ENCODE data around the gene HAL.

Gene HAL

GRCh38 chr12:95988506-95989275, 7.5 kb downstream of the HAL start:
- no peaks in the 10 kb centered on the region for H3K9me2 ChIP-seq (replicated peaks; ENCODE audit: insufficient read depth, low read length)
- H3K9ac ChIP-seq (ENCODE audit: low read length): no peak overlapping the region
- no peak for DNase-seq
- no peaks in the 10 kb centered on the region for H4K20me1 ChIP-seq (ENCODE audit: insufficient read depth, low read length)
- H3K4me1 ChIP-seq (ENCODE audit: low read length): no peaks in the 10 kb centered on the region
- H3F3A ChIP-seq (ENCODE audit: insufficient read depth, low read length): no peaks in the 10 kb centered on the region
- no peaks in the 10 kb centered on the region for H3K9me3 ChIP-seq (replicated peaks; ENCODE audit: insufficient read depth, low read length)
- TF ChIP-seq EZH2phosphoT487 (IDR thresholded peaks at IDR 0.05; ENCODE audit: low read length) (no peak), EZH2 (optimal IDR thresholded peaks at IDR 0.05; ENCODE audit: low read depth, low read length) (no peak), CTCF (IDR thresholded peaks at IDR 0.05; ENCODE audit: low read length) (no peak)
- no peaks in the 10 kb centered on the region for H3K79me2 ChIP-seq (ENCODE audit: low read length)
- no peak overlapping the region for H3K4me3 ChIP-seq (ENCODE audit: low read length)
- no peak overlapping the region for H2AFZ ChIP-seq (ENCODE audit: low read length)
- no peaks in the 10 kb centered on the region for H3K27me3 ChIP-seq (replicated peaks; ENCODE audit: insufficient read depth, low read length)
- H3K27ac ChIP-seq (ENCODE audit: low read length): no peak overlapping the region
- no peak overlapping the region for H3K4me2 ChIP-seq (ENCODE audit: low read depth, low read length)
- H3K36me3 ChIP-seq (replicated peaks; ENCODE audit: insufficient read depth, low read length): no peaks in the 10 kb centered on the region

GRCh38 chr12:95986635-95987570, 9.2 kb downstream of the HAL start:
- H3K4me3 ChIP-seq (ENCODE audit: low read length): no peak overlapping the region
- H3K4me2 ChIP-seq (ENCODE audit: low read depth, low read length): no peak overlapping the region
- no peak overlapping the region for H3K9ac ChIP-seq (ENCODE audit: low read length)
- no peaks in the 10 kb centered on the region for H3K79me2 ChIP-seq (ENCODE audit: low read length)
- no peaks in the 10 kb centered on the region for H3K36me3 ChIP-seq (replicated peaks; ENCODE audit: insufficient read depth, low read length)
- no peaks in the 10 kb centered on the region for H3K9me2 ChIP-seq (replicated peaks; ENCODE audit: insufficient read depth, low read length)
- H2AFZ ChIP-seq (ENCODE audit: low read length): no peak overlapping the region
- TF ChIP-seq EZH2 (optimal IDR thresholded peaks at IDR 0.05; ENCODE audit: low read depth, low read length) (no peak), EZH2phosphoT487 (IDR thresholded peaks at IDR 0.05; ENCODE audit: low read length) (no peak), CTCF (IDR thresholded peaks at IDR 0.05; ENCODE audit: low read length) (no peak)
- DNase-seq: no peak
- no peaks in the 10 kb centered on the region for H3K4me1 ChIP-seq (ENCODE audit: low read length)
- no peak overlapping the region for H3K27ac ChIP-seq (ENCODE audit: low read length)
- no peaks in the 10 kb centered on the region for H4K20me1 ChIP-seq (ENCODE audit: insufficient read depth, low read length)
- no peaks in the 10 kb centered on the region for H3K27me3 ChIP-seq (replicated peaks; ENCODE audit: insufficient read depth, low read length)
- H3F3A ChIP-seq (ENCODE audit: insufficient read depth, low read length): no peaks in the 10 kb centered on the region
- no peaks in the 10 kb centered on the region for H3K9me3 ChIP-seq (replicated peaks; ENCODE audit: insufficient read depth, low read length)

GRCh38 chr12:95984682-95985081, 11.5 kb downstream of the HAL start:
- no peaks in the 10 kb centered on the region for H3K4me1 ChIP-seq (ENCODE audit: low read length)
- no peaks in the 10 kb centered on the region for H4K20me1 ChIP-seq (ENCODE audit: insufficient read depth, low read length)
- no peak overlapping the region for H3K9ac ChIP-seq (ENCODE audit: low read length)
- H2AFZ ChIP-seq (ENCODE audit: low read length): no peak overlapping the region
- H3K9me3 ChIP-seq (replicated peaks; ENCODE audit: insufficient read depth, low read length): no peaks in the 10 kb centered on the region
- H3K27me3 ChIP-seq (replicated peaks; ENCODE audit: insufficient read depth, low read length): no peaks in the 10 kb centered on the region
- H3K36me3 ChIP-seq (replicated peaks; ENCODE audit: insufficient read depth, low read length): no peaks in the 10 kb centered on the region
- H3F3A ChIP-seq (ENCODE audit: insufficient read depth, low read length): no peaks in the 10 kb centered on the region
- no peak overlapping the region for H3K4me3 ChIP-seq (ENCODE audit: low read length)
- no peak for TF ChIP-seq EZH2 (optimal IDR thresholded peaks at IDR 0.05; ENCODE audit: low read depth, low read length)
- no peak for TF ChIP-seq EZH2phosphoT487 (IDR thresholded peaks at IDR 0.05; ENCODE audit: low read length)
- no peak for TF ChIP-seq CTCF (IDR thresholded peaks at IDR 0.05; ENCODE audit: low read length)
- no peak overlapping the region for H3K27ac ChIP-seq (ENCODE audit: low read length)
- no peaks in the 10 kb centered on the region for H3K79me2 ChIP-seq (ENCODE audit: low read length)
- DNase-seq: no peak
- no peak overlapping the region for H3K4me2 ChIP-seq (ENCODE audit: low read depth, low read length)
- no peaks in the 10 kb centered on the region for H3K9me2 ChIP-seq (replicated peaks; ENCODE audit: insufficient read depth, low read length)
